GM21717 (cell line): ENCODE measurements around the gene BMAL1.
A peak's percentile ranks its signal among the peaks of the same experiment; 100 is the strongest.

Source experiments
- ATAC-seq: cut with Tn5 transposase; IDR thresholded peaks from one replicate; pipeline ENCODE4 v1.9.1; 2021; ENCODE audit warnings: mild to moderate bottlenecking, moderate library complexity; ENCODE audit not compliant: unreplicated experiment

The BMAL1 gene

DNA sequence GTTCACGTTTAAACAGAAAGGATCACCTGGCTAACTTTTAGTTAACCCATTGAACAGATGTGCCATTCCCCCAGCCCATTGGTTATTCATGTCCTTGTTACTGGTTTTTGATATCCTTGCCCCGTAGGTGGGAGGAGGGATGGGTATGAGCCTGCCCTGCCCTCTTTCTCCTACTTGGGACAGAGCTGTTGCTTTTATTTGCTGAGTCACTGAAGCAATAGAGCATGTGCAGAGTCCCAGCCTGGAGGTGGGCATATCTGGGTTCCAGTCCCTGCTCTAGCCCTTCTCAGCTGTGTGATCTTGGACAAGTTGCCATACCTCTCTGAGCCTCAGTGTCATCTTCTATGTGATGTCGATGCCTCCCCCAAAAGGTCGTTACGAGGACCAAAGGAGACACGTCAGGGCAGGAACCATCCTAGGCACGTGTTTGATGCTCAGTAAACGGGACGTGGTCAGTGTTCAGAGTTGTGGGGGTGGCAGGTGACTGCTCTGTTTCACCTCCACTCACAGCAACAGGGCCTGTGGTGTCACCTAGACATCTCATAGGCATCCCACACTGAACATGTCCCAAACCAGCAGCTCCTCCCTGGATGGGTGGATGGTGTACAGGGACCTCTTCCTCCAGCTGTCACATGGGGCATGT, 61.0 kb downstream of the BMAL1 start:
- no peak for ATAC-seq

- no peak for ATAC-seq
Measured at GRCh38 chr11:13339195-13340153, 61.9 kb downstream of the BMAL1 start.

DNA sequence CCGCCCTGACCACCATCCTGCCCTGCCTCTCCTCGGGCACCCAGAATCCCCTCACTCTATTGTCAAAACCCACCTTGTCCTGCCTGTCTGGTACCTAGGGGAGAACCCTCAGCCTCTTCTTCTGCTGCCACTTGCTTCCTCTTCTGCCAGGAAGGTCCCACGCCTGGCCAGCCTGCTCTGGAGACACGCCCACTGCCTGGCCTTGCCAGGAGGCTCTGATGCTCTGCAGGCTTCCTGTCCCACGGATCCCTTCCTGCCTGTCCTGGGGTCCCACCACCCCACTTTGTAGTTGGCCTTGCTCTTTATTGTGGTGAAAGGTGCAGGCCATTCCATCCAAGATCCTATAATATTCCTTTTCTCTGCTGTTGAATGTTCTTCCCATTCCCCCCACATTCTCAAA, 63.4 kb downstream of the BMAL1 start:
- ATAC-seq = no peak

GRCh38 chr11:13343067-13343466, 65.5 kb downstream of the BMAL1 start:
- no peak for ATAC-seq

DNA sequence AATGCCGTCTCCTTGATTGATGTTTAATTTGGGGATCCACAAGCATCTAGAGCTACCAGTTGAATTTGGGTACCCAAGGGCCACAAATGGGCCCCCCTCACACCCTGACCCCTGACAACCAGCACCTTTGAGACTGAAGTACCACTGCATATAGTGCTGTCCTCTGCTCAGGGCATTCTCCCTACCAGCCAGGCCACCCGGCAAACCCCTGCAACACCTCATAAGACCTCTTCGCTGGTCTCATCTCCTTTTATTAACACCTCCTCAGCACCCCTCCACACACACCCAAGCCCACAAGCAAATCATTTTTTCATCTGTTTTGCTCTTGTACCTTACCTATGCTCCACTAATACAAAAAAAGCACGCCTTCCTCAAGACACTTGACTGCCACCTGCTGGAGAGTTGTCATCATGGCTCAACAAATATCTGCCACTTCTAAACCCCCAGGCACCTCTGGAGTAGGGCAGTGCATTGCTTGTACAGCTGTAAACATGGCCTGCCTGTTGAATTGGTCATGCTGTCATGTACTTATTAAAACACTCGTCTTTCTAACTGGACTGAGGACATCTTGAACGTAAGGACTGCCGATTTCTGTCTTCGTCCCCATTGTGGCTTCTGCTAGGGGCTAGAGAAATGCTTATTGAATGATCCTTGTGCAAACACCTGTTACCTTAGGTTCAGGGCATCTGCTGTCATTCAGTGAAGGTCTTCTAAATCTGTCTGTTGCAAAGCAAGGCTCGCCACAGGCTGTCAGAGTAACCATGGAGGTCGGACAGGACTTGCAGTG, 66.5 kb downstream of the BMAL1 start:
- ATAC-seq = peak; percentile 37

DNA sequence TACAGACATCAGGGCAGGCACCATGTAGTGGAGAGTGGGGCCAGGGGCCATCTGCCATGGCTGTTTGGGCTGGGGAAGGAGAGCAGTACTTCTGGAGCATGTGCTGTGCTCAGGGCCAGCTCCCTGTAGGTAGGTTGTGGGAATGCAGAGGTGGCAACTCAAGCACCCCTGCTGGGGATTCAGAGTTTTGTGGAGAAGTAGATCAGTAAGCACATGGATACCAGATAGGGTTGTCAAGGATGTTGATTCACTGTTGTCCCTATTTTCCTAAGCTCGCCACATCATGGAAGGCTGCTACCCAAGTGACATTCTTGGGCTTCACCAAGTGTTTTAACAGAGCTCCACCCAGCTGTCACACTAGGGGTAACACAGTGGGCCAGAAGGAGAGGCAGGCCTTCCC, 67.2 kb downstream of the BMAL1 start:
- ATAC-seq = no peak

- ATAC-seq = no peak
Measured at GRCh38 chr11:13346470-13346869, 68.9 kb downstream of the BMAL1 start.

GRCh38 chr11:13347901-13348300, 70.3 kb downstream of the BMAL1 start:
- ATAC-seq = no peak

DNA sequence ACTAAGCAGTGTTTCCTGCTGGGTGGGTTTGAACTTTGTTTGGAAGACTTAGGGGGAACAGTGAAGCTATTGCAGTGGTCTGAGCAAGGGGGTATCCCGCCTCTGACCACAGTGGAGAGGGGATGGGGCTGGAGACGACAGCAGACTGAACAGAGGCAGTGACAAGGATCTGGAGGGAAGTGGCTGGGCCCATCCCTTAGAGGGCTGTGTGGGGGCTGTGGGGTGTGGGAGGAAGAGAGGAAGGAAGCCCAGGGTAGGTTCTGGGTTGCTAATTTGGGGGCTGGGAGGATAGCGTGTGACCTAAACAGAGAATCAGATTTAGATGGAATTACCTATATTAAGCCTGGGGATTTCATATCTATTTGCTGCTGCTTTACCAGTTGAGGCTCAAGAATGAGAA, 70.7 kb downstream of the BMAL1 start:
- no peak for ATAC-seq

GRCh38 chr11:13349046-13349445, 71.5 kb downstream of the BMAL1 start:
- ATAC-seq = no peak

DNA sequence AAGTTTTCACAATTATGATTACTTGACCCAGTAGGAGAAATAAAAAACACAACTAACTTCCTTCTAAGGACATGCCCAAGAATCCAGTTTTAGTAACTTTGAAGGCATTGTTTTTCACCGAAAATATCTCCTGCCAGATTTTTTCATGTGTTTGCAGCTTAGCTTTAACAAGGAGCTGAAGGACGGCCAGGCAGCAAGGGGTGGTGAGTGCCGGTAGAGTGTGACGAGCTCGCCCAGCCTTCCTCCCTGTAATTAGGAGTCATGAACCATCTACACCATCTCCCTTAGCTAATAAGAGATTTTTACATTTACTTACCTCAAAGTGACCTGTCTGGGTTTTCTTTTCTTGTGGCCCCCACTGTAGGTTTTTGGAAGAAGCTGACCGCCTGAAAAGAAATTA, 72.0 kb downstream of the BMAL1 start:
- ATAC-seq = no peak

DNA sequence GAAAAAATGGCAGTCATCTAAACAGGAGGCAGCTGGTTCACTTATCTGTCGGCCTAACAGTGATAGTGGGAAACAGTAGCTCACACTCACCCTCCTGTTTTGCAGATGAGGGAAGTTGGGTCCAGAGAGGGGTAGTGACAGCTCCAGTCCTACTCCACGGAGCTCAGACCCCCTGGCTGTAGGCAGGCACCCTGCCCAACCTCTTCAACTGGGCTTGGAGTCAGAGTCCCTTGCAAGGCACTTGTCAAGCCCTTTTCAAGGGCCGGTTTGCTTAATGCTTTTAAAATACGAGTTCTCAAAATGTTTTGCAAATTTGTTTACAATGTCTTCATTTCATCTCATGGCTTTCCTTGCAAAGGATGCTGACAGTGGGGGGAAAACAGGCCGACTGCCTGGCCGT, 75.1 kb downstream of the BMAL1 start:
- ATAC-seq = no peak

GRCh38 chr11:13354335-13354734, 76.7 kb downstream of the BMAL1 start:
- ATAC-seq = no peak

DNA sequence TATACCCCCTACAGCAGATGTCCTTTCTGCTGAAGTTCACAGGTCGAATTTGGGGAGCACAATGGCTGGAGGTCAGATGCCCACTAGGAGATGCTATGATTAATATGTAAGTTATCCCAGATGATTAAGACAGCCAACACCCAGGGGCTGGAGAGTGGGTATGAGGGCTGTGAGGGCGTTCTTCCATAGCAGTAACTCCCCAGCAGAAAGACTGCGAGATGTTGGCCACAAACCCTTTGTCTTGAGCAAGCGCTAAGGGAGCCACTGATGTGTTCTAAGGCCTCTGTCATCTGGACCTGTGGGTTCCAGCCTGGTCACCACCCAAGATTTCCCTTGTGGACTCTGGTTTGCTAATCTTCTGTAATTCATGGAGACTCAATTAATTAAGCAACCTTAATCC, 77.6 kb downstream of the BMAL1 start:
- no peak for ATAC-seq

DNA sequence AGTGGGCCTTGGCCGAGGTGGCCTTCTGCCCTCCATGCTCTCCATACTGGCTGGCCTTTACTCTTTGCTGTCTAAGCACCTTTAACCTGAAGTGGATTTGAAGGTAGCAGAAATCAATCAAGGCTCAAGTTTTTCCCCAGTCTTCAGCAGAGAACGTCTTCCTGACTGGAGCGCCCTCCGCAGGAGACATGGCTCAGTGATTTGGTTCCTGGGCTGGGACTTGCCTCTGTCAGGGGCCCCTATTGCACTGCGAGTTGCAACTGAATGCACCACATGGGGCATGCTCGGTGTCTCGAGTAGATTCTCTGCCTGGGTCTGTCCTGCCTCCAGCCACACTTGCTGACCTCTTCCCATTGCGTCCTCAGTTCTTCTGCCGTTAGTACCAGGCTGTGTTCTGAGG, 79.6 kb downstream of the BMAL1 start:
- no peak for ATAC-seq

DNA sequence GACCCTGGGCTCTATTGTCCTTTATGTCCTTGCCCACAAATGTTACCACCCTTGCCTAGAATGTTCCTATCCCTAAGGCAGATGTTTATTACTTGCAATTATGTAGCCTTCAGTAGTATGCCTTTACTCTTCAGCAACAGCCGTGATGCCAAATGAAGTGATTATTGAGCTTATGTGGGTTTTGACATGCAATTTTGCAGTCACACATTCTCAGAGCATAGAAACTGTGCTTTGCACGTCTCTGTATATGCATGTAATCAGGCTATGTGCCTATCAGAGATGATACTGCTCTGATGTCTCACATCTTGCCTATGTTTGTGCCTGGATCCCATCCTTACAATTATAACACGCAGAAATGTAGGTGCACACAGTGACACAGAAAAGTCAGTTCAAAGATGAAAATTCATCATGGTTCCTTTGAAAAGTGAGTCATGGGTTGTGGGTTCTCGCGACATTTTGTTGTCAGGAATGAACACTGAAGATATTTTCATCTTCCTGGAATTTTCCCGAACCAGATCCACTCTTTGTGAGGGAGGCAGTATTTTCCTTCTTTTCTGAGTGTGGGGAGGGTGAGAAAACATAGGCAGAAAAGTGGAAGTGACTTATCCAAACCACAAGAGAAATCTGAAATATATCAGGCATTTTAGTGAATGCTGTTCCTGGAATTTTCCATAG, 81.1 kb downstream of the BMAL1 start:
- ATAC-seq = no peak

DNA sequence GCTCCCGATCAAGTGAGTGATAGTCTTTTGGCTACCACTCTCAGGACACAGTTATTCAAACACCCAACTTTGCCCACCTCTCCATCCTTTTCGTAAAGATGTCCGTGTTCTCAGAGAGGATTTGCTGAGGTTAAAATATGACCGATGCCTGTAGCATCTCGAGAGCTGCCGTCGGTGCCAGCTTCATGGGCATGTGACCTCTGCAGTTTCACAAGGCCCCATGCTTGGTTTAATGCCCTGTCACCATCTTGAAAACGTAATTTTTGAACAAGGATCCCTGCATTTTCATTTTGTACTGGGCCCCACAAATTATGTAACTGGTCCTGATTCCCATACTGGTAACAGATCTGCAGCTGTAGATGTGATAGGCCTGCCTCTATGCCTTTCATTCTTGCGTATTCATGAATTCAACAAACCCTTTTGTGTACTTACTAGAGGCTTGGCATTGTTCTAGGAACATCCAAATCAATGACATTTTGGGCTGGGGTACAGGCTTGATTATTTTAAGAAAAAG, 85.1 kb downstream of the BMAL1 start:
- ATAC-seq = no peak

- ATAC-seq = no peak
Measured at GRCh38 chr11:13364388-13364787, 86.8 kb downstream of the BMAL1 start.

DNA sequence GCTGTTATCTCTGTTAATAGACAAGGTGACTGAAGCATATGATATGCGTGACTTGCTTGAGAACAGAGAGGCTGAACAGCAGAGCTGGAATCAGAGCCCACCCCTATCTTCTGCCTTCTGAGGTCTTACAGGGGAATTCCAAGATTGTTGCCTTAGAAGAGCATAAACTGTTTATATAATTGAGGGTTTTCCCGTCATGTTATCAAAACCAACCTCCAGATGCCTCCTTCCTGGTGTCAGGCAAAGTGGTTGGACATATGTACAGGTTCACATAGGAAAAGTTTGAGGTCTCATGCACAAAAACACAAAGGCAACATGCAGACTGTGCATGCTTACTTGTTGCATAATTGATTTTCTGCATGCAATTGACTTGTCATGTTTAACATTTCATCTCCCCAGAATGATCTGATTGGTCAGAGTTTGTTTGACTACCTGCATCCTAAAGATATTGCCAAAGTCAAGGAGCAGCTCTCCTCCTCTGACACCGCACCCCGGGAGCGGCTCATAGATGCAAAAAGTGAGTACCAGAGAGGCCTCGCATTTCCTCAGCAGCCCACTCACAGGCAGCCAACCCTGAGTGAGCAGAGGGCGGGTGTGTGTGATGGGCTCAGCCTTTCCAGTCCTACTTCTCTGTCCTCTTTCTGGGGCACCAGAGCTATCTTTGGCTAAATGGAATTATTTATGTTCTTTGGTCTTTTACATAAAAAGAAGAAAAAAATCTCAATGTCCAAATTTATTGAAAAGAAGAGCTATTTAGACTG, 88.9 kb downstream of the BMAL1 start:
- no peak for ATAC-seq

- ATAC-seq = no peak
Measured at GRCh38 chr11:13367115-13367514, 89.5 kb downstream of the BMAL1 start.
